ENCODE measurements around the gene DBN1. TPM values are rescaled to one million over a fixed set of nuclear protein-coding genes. Genes with fewer than 3 reads are reported as not detected.

Gene DBN1
- total and polyA plus RNA-seq, 2 donors (not counting 1 experiment from before 2014, with no cell fraction given): 1.4 to 1.9 TPM

- Histone ChIP-seq H3K27ac (ENCODE audit: low read length in 2 of 2) (no peak overlapping the region), H3K4me2 (replicated peaks; ENCODE audit: low read depth, low read length, poor library complexity, severe bottlenecking) (no peak overlapping the region), H3K4me3 (ENCODE audit: control extremely low read depth in 1 of 5, extremely low read depth in 1 of 5, insufficient read depth in 1 of 5, low read depth in 2 of 5, low read length in 4 of 5) (no peak overlapping the region), H4K20me1 (ENCODE audit: control insufficient read depth, insufficient read depth, low read length, poor library complexity, severe bottlenecking) (peaks cover 16% of the 10 kb centered on the region), H3K27me3 (replicated peaks in 1 of 4; ENCODE audit: control extremely low read depth in 1 of 4, control insufficient read depth in 3 of 4, insufficient read depth in 4 of 4, low read length in 3 of 4) (no peaks in the 10 kb centered on the region), H3K79me2 (ENCODE audit: control insufficient read depth, insufficient read depth, low read length) (peaks cover 66% of the 10 kb centered on the region), H3K9me3 (ENCODE audit: control extremely low read depth in 1 of 3, control insufficient read depth in 2 of 3, insufficient read depth in 1 of 3, low read length in 2 of 3) (no peaks in the 10 kb centered on the region), H3K9ac (ENCODE audit: low read length) (no peak overlapping the region), H2AFZ (ENCODE audit: insufficient read depth, low read depth, low read length, poor library complexity, severe bottlenecking) (no peak overlapping the region), H3K36me3 (replicated peaks in 1 of 2; ENCODE audit: control extremely low read depth in 1 of 2, control insufficient read depth in 1 of 2, extremely low read depth in 1 of 2, insufficient read depth in 2 of 2, low read length in 1 of 2) (peaks cover 0 to 49% of the 10 kb centered on the region in 2 experiments), H3K4me1 (ENCODE audit: control insufficient read depth in 2 of 2, insufficient read depth in 2 of 2, low read length in 2 of 2) (peaks cover 30 to 50% of the 10 kb centered on the region in 2 donors)
- TF ChIP-seq EZH2 (IDR thresholded peaks at IDR 0.05; ENCODE audit: borderline replicate concordance, insufficient read depth, low read depth, low read length, poor library complexity, severe bottlenecking): no peak
- TF ChIP-seq CTCF (IDR thresholded peaks at IDR 0.05): no peak
- ChIA-PET POLR2A (no interaction called here), CTCF (no interaction called here)
- Mint-ChIP-seq H3K4me1 (peaks cover 56% of the 10 kb centered on the region), H3K9me3 (ENCODE audit: insufficient read depth) (no peaks in the 10 kb centered on the region), H3K27ac (no peak overlapping the region), H3K27me3 (no peaks in the 10 kb centered on the region), H3K4me3 (peak overlapping the region; percentile 45)
- ATAC-seq (ENCODE audit: low read depth): no peak
- 97% methylated on average over 14 of the region's 15 CpGs for WGBS (ENCODE audit: insufficient coverage)
- intact Hi-C loops (cut with micrococcal nuclease): no loop called here
- no peak for DNase-seq
Observed at GRCh38 chr5:177513500-177513899, 40.1 kb upstream of the DBN1 start.

GRCh38 chr5:177512736-177513380 is 39.4 kb upstream of the DBN1 start:
- Histone ChIP-seq H3K79me2 (ENCODE audit: control insufficient read depth, insufficient read depth, low read length) (peaks cover 71% of the 10 kb centered on the region), H3K36me3 (replicated peaks in 1 of 2; ENCODE audit: control extremely low read depth in 1 of 2, control insufficient read depth in 1 of 2, extremely low read depth in 1 of 2, insufficient read depth in 2 of 2, low read length in 1 of 2) (peaks cover 0 to 49% of the 10 kb centered on the region in 2 experiments), H3K9me3 (ENCODE audit: control extremely low read depth in 1 of 3, control insufficient read depth in 2 of 3, insufficient read depth in 1 of 3, low read length in 2 of 3) (no peaks in the 10 kb centered on the region), H3K27me3 (replicated peaks in 1 of 4; ENCODE audit: control extremely low read depth in 1 of 4, control insufficient read depth in 3 of 4, insufficient read depth in 4 of 4, low read length in 3 of 4) (no peaks in the 10 kb centered on the region), H3K4me1 (ENCODE audit: control insufficient read depth in 2 of 2, insufficient read depth in 2 of 2, low read length in 2 of 2) (peaks cover 36 to 56% of the 10 kb centered on the region in 2 donors), H3K4me2 (replicated peaks; ENCODE audit: low read depth, low read length, poor library complexity, severe bottlenecking) (no peak overlapping the region), H3K27ac (ENCODE audit: low read length in 2 of 2) (no peak overlapping the region), H3K4me3 (ENCODE audit: control extremely low read depth in 1 of 5, extremely low read depth in 1 of 5, insufficient read depth in 1 of 5, low read depth in 2 of 5, low read length in 4 of 5) (no peak overlapping the region), H4K20me1 (ENCODE audit: control insufficient read depth, insufficient read depth, low read length, poor library complexity, severe bottlenecking) (peaks cover 18% of the 10 kb centered on the region), H2AFZ (ENCODE audit: insufficient read depth, low read depth, low read length, poor library complexity, severe bottlenecking) (no peak overlapping the region), H3K9ac (ENCODE audit: low read length) (no peak overlapping the region)
- 97% methylated on average over 16 of the region's 16 CpGs for WGBS (ENCODE audit: insufficient coverage)
- POLR2A ChIA-PET: no interaction called here
- Mint-ChIP-seq H3K4me1 (peaks cover 61% of the 10 kb centered on the region), H3K4me3 (no peak overlapping the region), H3K27ac (no peak overlapping the region), H3K9me3 (ENCODE audit: insufficient read depth) (no peaks in the 10 kb centered on the region), H3K27me3 (no peaks in the 10 kb centered on the region)
- DNase-seq (peak; percentile 18), ATAC-seq (ENCODE audit: low read depth) (no peak)
- TF ChIP-seq EZH2 (IDR thresholded peaks at IDR 0.05; ENCODE audit: borderline replicate concordance, insufficient read depth, low read depth, low read length, poor library complexity, severe bottlenecking): no peak
- TF ChIP-seq CTCF (IDR thresholded peaks at IDR 0.05): no peak
- intact Hi-C loops (cut with micrococcal nuclease): no loop called here
- CTCF ChIA-PET: no interaction called here

Measured in B cell (primary cell).